GM10266 (cell line): Measurements from ENCODE around the gene TRPC6.
"Not testable (repeated sequence)": the region's sequence is repeated elsewhere in the genome, so short reads cannot be mapped to it uniquely, and the experiment has no call there.

Source experiments
- DNase-seq: peaks from one replicate; pipeline ENCODE4 v3.0.0; 2012; ENCODE audit errors: extremely low spot score
- TF ChIP-seq, protein P1 (sequence below): IDR thresholded peaks from 2 replicates; pipeline ENCODE4 v1.5.1; 2012; ENCODE audit warnings: mild to moderate bottlenecking, low read depth; ENCODE audit not compliant: control insufficient read depth, insufficient read depth; ENCODE audit errors: missing control alignments

The TRPC6 gene

GRCh38 chr11:101444851-101445250 lies 139.0 kb downstream of the TRPC6 start:
- TF ChIP-seq, protein P1, sequence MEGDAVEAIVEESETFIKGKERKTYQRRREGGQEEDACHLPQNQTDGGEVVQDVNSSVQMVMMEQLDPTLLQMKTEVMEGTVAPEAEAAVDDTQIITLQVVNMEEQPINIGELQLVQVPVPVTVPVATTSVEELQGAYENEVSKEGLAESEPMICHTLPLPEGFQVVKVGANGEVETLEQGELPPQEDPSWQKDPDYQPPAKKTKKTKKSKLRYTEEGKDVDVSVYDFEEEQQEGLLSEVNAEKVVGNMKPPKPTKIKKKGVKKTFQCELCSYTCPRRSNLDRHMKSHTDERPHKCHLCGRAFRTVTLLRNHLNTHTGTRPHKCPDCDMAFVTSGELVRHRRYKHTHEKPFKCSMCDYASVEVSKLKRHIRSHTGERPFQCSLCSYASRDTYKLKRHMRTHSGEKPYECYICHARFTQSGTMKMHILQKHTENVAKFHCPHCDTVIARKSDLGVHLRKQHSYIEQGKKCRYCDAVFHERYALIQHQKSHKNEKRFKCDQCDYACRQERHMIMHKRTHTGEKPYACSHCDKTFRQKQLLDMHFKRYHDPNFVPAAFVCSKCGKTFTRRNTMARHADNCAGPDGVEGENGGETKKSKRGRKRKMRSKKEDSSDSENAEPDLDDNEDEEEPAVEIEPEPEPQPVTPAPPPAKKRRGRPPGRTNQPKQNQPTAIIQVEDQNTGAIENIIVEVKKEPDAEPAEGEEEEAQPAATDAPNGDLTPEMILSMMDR: no peak
- DNase-seq: no peak

GRCh38 chr11:101444164-101444563 lies 139.6 kb downstream of the TRPC6 start:
- TF ChIP-seq, protein P1: no peak
- no peak for DNase-seq

DNA sequence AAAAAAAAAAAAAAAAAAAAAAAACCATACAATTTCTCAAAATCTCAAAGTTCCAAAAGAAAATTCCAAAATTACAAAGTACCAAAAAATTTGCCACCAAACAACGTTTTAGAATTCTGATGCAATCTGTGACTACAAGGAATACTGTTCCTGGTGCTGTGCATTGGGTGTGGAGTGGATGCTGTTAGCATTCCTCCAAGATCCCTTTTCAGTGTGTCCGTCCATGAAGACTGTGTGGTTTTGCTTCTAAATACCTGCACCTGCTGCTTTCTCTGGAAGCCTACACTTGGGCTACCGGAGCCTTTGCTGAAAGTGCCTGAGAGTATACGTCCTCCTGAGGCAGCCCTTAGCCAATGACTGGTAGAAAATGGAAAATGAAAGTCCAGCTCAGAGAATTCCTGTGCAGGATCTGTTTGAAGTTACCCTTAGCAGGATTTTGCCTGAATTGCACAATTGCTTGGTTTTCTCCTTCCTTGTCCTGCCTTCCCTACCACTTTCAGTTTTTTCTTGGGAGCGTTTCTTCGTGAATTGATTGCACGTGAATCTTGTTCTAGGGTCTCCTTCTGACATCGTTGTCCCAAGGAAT lies 140.8 kb downstream of the TRPC6 start:
- DNase-seq: no peak
- TF ChIP-seq, protein P1: no peak

GRCh38 chr11:101442171-101442570 lies 141.6 kb downstream of the TRPC6 start:
- TF ChIP-seq, protein P1: no peak
- DNase-seq: no peak

DNA sequence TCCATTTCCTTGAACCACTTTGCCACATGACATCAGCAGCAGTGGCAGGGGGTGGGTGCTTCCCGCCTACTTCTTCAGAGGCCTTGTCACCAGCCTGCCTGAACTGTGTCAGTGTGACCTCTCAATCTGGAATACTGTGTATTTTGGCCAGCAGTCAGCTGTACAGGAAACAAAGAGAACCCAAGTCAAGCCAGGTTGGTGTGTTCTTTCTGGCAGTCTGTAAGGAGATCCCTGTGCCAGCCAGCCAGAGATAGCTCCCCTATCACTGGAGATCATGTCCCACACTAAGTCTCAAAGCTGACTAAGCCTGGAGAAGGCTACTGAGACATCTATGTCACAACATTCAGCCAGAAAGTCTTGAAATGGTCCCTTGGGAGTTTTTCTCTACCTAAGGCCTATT lies 142.1 kb downstream of the TRPC6 start:
- TF ChIP-seq, protein P1: no peak
- no peak for DNase-seq

DNA sequence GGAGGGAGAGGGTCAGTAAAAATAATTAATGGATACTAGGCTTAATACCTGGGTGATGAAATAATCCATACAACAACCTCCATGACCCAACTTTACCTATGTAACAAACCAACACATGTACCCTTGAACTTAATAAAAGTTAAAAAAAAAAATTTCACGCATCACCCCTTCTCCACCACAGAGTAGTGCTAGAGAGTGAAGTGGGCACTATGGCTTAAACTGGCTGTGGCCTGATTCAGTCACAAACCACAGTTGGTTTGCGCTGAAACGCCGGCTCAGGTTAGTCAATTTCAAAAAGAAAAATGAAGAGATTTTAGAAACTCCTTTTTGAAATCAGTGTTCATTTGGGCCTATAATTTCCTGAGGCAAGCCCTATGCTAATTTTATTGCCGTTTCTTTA lies 144.3 kb downstream of the TRPC6 start:
- DNase-seq: no peak
- TF ChIP-seq, protein P1: no peak

DNA sequence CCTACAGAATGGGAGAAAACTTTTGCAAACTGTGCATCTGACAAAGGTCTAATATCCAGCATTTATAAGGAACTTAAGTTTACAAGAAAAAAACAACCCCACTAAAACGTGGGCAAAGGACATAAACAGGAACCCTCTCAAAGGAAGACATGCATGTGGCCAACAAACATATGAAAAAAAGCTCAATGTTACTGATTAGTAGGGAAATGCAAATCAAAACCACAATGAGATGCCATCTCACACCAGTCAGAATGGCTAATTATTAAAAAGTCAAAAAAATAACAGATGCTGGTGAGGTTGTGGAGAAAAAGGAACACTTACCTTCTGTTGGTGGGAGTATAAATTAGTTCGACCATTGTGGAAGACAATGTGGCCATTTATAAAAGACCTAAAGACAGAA lies 145.1 kb downstream of the TRPC6 start:
- not testable (repeated sequence) for DNase-seq

DNA sequence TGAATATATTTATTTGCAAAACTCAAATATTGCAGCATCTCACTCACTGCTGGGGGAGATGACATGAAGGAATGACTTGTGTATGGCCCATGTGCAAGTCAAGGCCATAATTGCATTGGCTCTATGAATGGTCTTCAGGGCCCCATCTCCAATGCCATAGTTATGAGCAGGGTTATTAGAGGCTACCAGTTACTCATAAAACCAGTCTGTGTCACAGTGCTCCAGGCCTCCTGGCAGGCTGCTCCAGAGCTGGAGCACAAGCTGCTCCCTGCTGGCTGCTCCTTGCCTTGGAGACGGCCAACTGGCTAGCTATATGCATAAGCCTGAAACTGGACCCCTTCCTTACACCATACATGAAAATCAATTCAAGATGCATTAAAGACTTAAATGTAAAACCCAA lies 145.7 kb downstream of the TRPC6 start:
- TF ChIP-seq, protein P1: no peak
- no peak for DNase-seq
